Uterus (tissue), 4 donors: ENCODE measurements around the gene SSH2. TPM values are rescaled to one million over a fixed set of nuclear protein-coding genes. Genes with fewer than 3 reads are reported as not detected.
"Not testable (repeated sequence)": the region's sequence is repeated elsewhere in the genome, so short reads cannot be mapped to it uniquely, and the experiment has no call there.

Experiments used
- DNase-seq, 2 donors: peaks; one replicate each; pipeline ENCODE4 v3.0.0-alpha.2; 2019 to 2020
- H3K27ac ChIP-seq, 2 donors: fragments of 200-600 bp; sonication (generic); 1 replicate in 1 of 2; 2 replicates in 1 of 2; pipeline ENCODE4 v1.5.1; 2016 to 2018
- H3K27me3 ChIP-seq, 2 donors: fragments of 200-600 bp; sonication (generic); one replicate each; pipeline ENCODE4 v1.5.1; 2018 to 2019; ENCODE audit warnings: control low read depth in 1 of 2
- H3K36me3 ChIP-seq, 2 donors: fragments of 200-600 bp; sonication (generic); one replicate each; pipeline ENCODE4 v1.5.1; 2019; ENCODE audit warnings: control low read depth in 1 of 2
- H3K4me1 ChIP-seq, 2 donors: fragments of 200-600 bp; sonication (generic); one replicate each; pipeline ENCODE4 v1.5.1; 2018 to 2019; ENCODE audit warnings: control low read depth in 1 of 2
- H3K4me3 ChIP-seq, 2 donors: fragments of 200-600 bp; sonication (generic); 1 replicate in 1 of 2; 2 replicates in 1 of 2; pipeline ENCODE4 v1.5.1; 2018 to 2019; ENCODE audit warnings: mild to moderate bottlenecking in 1 of 2
- H3K9me3 ChIP-seq, 2 donors: fragments of 200-600 bp; sonication (generic); one replicate each; pipeline ENCODE4 v1.5.1; 2019; ENCODE audit warnings: control low read depth in 1 of 2
- POLR2A ChIP-seq, 2 donors: fragments of 450-650 bp; IDR thresholded peaks; one replicate each; pipeline ENCODE4 v1.6.1; 2016; ENCODE audit warnings: antibody characterized with exemption in 2 of 2, mild to moderate bottlenecking in 1 of 2, moderate library complexity in 1 of 2
- intact Hi-C: fragments of 100-400 bp; cut with DNase I; formaldehyde crosslinking; loops from one replicate; pipeline ENCODE4 v1.15.1; 2023; ENCODE audit warnings: low total_unique reads
- total RNA-seq, 4 donors: library from RNA; depleted of rRNA in 3 of 4; stranded (reverse); fragments of >200 nt in 3 of 4; gene quantifications; one replicate each; pipeline versions ENCODE4 v1.1.0 to v1.2.4, GENCODE V29; 2014 to 2023
- TF ChIP-seq, protein P1 (sequence below), 4 experiments: fragments of 200-600 bp in 2 of 4; fragments of 450-650 bp in 2 of 4; sonication (generic) in 2 of 4; IDR thresholded peaks; one replicate each; pipeline ENCODE4 v1.5.1; 2016 to 2019; ENCODE audit warnings: antibody characterized with exemption in 4 of 4, mild to moderate bottlenecking in 2 of 4, moderate library complexity in 1 of 4
- donor health status: DM: yes; HTN: yes; CAD: no.

The SSH2 gene
- total RNA-seq, 4 donors from 2014 or later = 6.9 to 36.9 (median 11.5) TPM

DNA sequence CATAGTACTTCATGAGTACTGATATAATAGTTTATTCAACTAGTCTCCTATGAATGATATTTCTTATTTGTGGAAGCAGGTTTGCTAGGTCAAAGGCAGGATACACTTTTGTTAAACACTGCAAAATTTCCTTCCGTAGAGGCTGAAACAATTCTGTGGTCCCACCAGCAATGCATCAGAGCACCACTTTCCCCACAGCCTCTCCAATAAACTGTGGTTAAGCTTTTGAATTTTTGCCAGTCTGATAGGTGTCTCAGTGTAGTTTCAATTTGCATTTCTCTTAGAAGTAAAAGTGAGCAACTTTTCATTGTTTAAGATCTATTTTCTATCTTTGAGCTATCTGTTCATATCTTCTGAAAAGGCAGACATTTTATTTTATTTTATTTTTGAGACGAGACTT, 270.9 kb downstream of the SSH2 start:
- no peak for DNase-seq
- Histone ChIP-seq H3K27me3 (no peaks in the 10 kb centered on the region), H3K9me3 (no peaks in the 10 kb centered on the region), H3K4me1 (no peaks in the 10 kb centered on the region), H3K36me3 (no peaks in the 10 kb centered on the region), H3K4me3 (no peak overlapping the region), H3K27ac (no peak overlapping the region)
- intact Hi-C loops = no loop called here
- TF ChIP-seq, protein P1, sequence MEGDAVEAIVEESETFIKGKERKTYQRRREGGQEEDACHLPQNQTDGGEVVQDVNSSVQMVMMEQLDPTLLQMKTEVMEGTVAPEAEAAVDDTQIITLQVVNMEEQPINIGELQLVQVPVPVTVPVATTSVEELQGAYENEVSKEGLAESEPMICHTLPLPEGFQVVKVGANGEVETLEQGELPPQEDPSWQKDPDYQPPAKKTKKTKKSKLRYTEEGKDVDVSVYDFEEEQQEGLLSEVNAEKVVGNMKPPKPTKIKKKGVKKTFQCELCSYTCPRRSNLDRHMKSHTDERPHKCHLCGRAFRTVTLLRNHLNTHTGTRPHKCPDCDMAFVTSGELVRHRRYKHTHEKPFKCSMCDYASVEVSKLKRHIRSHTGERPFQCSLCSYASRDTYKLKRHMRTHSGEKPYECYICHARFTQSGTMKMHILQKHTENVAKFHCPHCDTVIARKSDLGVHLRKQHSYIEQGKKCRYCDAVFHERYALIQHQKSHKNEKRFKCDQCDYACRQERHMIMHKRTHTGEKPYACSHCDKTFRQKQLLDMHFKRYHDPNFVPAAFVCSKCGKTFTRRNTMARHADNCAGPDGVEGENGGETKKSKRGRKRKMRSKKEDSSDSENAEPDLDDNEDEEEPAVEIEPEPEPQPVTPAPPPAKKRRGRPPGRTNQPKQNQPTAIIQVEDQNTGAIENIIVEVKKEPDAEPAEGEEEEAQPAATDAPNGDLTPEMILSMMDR (IDR thresholded peaks at IDR 0.05) = no peak
- TF ChIP-seq POLR2A (IDR thresholded peaks at IDR 0.05) = no peak

DNA sequence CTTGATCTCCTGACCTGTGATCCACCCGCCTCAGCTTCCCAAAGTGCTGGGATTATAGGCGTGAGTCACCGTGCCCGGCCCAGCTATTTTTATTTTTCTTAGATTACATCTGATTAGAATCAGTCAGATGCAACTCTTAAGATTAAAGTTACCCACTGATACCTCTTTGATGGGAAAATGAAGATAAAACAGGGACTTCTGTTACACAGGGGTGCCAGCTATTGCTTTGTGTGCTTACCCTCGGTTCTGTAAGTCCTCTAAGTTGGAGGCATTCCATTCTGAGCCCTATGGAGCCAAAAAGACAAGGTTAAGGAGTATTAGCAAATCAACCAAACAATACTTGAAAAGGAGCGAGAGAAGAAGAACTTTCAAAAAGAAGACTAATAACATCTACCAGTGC, 274.7 kb downstream of the SSH2 start:
- H3K9me3 ChIP-seq = no peaks in the 10 kb centered on the region
- intact Hi-C loops = no loop called here
- TF ChIP-seq POLR2A (IDR thresholded peaks at IDR 0.05) = no peak
- TF ChIP-seq, protein P1 (IDR thresholded peaks at IDR 0.05) = no peak
- DNase-seq = no peak
- no peak overlapping the region for H3K4me3 ChIP-seq
- H3K36me3 ChIP-seq = no peaks in the 10 kb centered on the region
- H3K27me3 ChIP-seq = no peaks in the 10 kb centered on the region
- no peaks in the 10 kb centered on the region for H3K4me1 ChIP-seq
- no peak overlapping the region for H3K27ac ChIP-seq

DNA sequence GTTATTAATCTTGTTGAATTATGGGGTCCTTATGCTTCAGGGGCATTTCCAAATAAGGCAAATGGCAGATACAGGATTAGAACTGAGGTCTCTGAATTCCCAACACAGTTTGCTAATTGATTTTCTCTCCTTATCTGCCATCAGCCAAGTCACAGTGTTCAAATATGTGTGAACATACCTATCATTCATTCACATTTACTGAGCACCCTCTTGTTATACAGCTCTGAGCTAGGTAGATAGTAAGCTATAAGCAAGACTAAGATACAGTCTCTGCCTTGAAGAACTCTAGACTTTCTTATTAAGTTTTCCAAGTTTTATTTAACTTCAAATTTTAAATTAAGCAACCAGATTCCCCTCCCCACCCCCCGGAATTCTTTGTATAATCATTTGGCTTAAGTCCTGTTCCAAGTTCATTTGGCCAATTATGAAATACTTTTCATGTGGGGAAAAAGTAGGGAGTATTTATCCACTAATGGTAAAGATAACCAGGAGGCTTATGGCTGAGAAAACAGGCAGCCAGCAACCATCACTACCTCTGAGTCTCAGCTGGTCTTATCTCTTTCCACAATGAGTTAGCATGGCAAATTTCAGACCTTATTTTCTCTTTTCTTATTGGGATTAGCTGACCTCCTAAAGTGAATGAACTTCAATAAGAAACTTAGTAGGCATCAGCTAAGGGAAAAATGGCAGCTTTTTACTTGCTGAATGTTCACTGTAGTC, 275.9 kb downstream of the SSH2 start:
- Histone ChIP-seq H3K27ac (peak overlapping the region in 1 of 2 donors; percentile 27), H3K36me3 (no peaks in the 10 kb centered on the region), H3K9me3 (no peaks in the 10 kb centered on the region), H3K4me1 (no peaks in the 10 kb centered on the region), H3K27me3 (no peaks in the 10 kb centered on the region), H3K4me3 (no peak overlapping the region)
- DNase-seq = no peak
- intact Hi-C loops = no loop called here
- no peak for TF ChIP-seq POLR2A (IDR thresholded peaks at IDR 0.05)
- TF ChIP-seq, protein P1 (IDR thresholded peaks at IDR 0.05) = no peak

DNA sequence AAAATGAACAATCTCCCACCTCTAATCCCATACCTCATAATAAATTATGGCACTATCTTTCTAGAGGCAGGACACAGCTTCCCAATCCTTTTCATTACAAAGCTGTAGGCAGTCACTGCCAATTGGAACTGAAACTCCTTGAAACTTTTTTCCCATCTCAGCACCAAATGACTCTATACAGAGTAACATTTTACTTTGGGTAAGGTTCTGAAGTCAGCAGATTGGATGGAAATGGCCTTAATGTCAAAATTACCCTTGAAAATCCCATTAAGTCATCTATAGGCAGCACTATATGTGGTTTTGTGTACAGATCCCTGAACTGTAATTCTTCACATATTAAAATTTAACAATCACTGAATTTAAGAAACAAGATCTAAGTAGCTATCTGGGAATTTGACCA, 277.1 kb downstream of the SSH2 start:
- no peak for TF ChIP-seq POLR2A (IDR thresholded peaks at IDR 0.05)
- TF ChIP-seq, protein P1 (IDR thresholded peaks at IDR 0.05) = no peak
- H3K4me3 ChIP-seq = no peak overlapping the region
- H3K27me3 ChIP-seq = no peaks in the 10 kb centered on the region
- H3K36me3 ChIP-seq = no peaks in the 10 kb centered on the region
- intact Hi-C loops = no loop called here
- H3K27ac ChIP-seq = no peak overlapping the region
- no peaks in the 10 kb centered on the region for H3K9me3 ChIP-seq
- no peaks in the 10 kb centered on the region for H3K4me1 ChIP-seq
- no peak for DNase-seq

DNA sequence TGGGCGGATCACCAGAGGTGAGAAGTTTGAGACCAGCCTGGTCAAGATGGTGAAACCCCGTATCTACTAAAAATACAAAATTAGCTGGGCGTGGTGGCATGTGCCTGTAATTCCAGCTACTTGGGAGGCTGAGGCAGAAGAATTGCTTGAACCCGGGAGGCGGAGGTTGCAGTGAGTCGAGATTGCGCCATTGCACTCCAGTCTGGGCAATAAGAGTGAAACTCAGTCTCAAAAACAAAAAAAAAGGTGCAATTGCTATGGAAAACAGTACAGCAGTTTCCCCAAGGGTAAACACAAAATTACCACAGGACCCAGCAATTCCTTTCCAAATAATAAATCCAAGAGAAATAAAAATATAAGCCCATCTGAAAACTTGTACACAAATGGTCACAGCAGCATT, 278.1 kb downstream of the SSH2 start:
- H3K36me3 ChIP-seq, H3K27ac ChIP-seq, intact Hi-C loops, H3K4me3 ChIP-seq, H3K9me3 ChIP-seq, H3K4me1 ChIP-seq, DNase-seq, H3K27me3 ChIP-seq: not testable (repeated sequence)
